ENCODE measurements around the gene HSD3B1. TPM values are rescaled to one million over a fixed set of nuclear protein-coding genes. Genes with fewer than 3 reads are reported as not detected.

HSD3B1 gene
- total RNA-seq, 4 donors from 2014 or later = not detected

- no peak for DNase-seq (ENCODE audit: low spot score in 2 of 2)
- no peak overlapping the region for H3K4me3 ChIP-seq
- TF ChIP-seq CTCF (IDR thresholded peaks at IDR 0.05) (no peak), POLR2A (IDR thresholded peaks at IDR 0.05) (no peak), EP300 (IDR thresholded peaks at IDR 0.05) (no peak)
Measured at GRCh38 chr1:119472080-119472818, 34.8 kb upstream of the HSD3B1 start.

GRCh38 chr1:119472819-119473175, 34.2 kb upstream of the HSD3B1 start:
- Histone ChIP-seq H3K36me3 (no peaks in the 10 kb centered on the region), H3K27me3 (no peaks in the 10 kb centered on the region), H3K4me1 (no peaks in the 10 kb centered on the region), H3K27ac (no peak overlapping the region), H3K9me3 (no peaks in the 10 kb centered on the region), H3K4me3 (no peak overlapping the region)
- TF ChIP-seq EP300 (IDR thresholded peaks at IDR 0.05) (no peak), POLR2A (IDR thresholded peaks at IDR 0.05) (no peak), CTCF (IDR thresholded peaks at IDR 0.05) (no peak)
- 74 to 75% methylated on average over 3 of the region's 3 CpGs for WGBS, 2 donors
- no peak for DNase-seq (ENCODE audit: low spot score in 2 of 2)

More at GRCh38 chr1:119472080-119472818, 34.8 kb upstream of the HSD3B1 start:
- no peaks in the 10 kb centered on the region for H3K9me3 ChIP-seq
- H3K27ac ChIP-seq = no peak overlapping the region
- no peaks in the 10 kb centered on the region for H3K4me1 ChIP-seq
- no peaks in the 10 kb centered on the region for H3K36me3 ChIP-seq
- no peaks in the 10 kb centered on the region for H3K27me3 ChIP-seq
- 71 to 75% methylated on average over 5 of the region's 5 CpGs for WGBS, 2 donors

GRCh38 chr1:119475866-119476439, 31.1 kb upstream of the HSD3B1 start:
- WGBS, 2 donors = 33 to 39% methylated on average over 9 of the region's 9 CpGs
- no peaks in the 10 kb centered on the region for H3K4me1 ChIP-seq

GRCh38 chr1:119477710-119478109, 29.3 kb upstream of the HSD3B1 start:
- TF ChIP-seq CTCF (IDR thresholded peaks at IDR 0.05) = no peak
- no peak for TF ChIP-seq EP300 (IDR thresholded peaks at IDR 0.05)
- TF ChIP-seq POLR2A (IDR thresholded peaks at IDR 0.05) = no peak
- WGBS, 2 donors = 91 to 92% methylated on average over 5 of the region's 5 CpGs
- DNase-seq (ENCODE audit: low spot score in 2 of 2) = no peak

More at GRCh38 chr1:119475866-119476439, 31.1 kb upstream of the HSD3B1 start:
- TF ChIP-seq POLR2A (IDR thresholded peaks at IDR 0.05) (no peak), CTCF (IDR thresholded peaks at IDR 0.05) (peak in 4 of 5 experiments; percentile 24 to 35 (median 28))
- no peak overlapping the region for H3K27ac ChIP-seq
- no peaks in the 10 kb centered on the region for H3K36me3 ChIP-seq
- H3K9me3 ChIP-seq = no peaks in the 10 kb centered on the region
- no peak overlapping the region for H3K4me3 ChIP-seq
- H3K27me3 ChIP-seq = no peaks in the 10 kb centered on the region
- peak; percentile 14 to 20 for DNase-seq (ENCODE audit: low spot score in 2 of 2)

GRCh38 chr1:119480175-119480574, 26.8 kb upstream of the HSD3B1 start:
- WGBS, 2 donors = 90 to 100% methylated on average over 2 of the region's 2 CpGs

More at GRCh38 chr1:119477710-119478109, 29.3 kb upstream of the HSD3B1 start:
- H3K9me3 ChIP-seq = no peaks in the 10 kb centered on the region
- no peak overlapping the region for H3K4me3 ChIP-seq
- H3K4me1 ChIP-seq = no peaks in the 10 kb centered on the region
- H3K27me3 ChIP-seq = no peaks in the 10 kb centered on the region
- no peak overlapping the region for H3K27ac ChIP-seq
- no peaks in the 10 kb centered on the region for H3K36me3 ChIP-seq

More at GRCh38 chr1:119480175-119480574, 26.8 kb upstream of the HSD3B1 start:
- H3K27me3 ChIP-seq = no peaks in the 10 kb centered on the region
- H3K4me1 ChIP-seq = no peaks in the 10 kb centered on the region
- H3K36me3 ChIP-seq = no peaks in the 10 kb centered on the region
- TF ChIP-seq CTCF (IDR thresholded peaks at IDR 0.05) = no peak
- no peak for TF ChIP-seq POLR2A (IDR thresholded peaks at IDR 0.05)
- TF ChIP-seq EP300 (IDR thresholded peaks at IDR 0.05) = no peak
- H3K27ac ChIP-seq = no peak overlapping the region
- H3K9me3 ChIP-seq = no peaks in the 10 kb centered on the region
- no peak for DNase-seq (ENCODE audit: low spot score in 2 of 2)
- no peak overlapping the region for H3K4me3 ChIP-seq
